Measurements from ENCODE around the gene NET1. TPM values are rescaled to one million over a fixed set of nuclear protein-coding genes. Genes with fewer than 3 reads are reported as not detected.

Gene NET1
- total RNA-seq, 1 donor from 2014 or later, result 14.3 TPM

- DNase-seq (ENCODE audit: low read depth in 2 of 2), result no peak
Observed at GRCh38 chr10:5480162-5480941, 68.0 kb downstream of the NET1 start.

- no peak for DNase-seq (ENCODE audit: low read depth in 2 of 2)
Observed at GRCh38 chr10:5481121-5481520, 68.8 kb downstream of the NET1 start.

GRCh38 chr10:5482016-5482415 lies 69.7 kb downstream of the NET1 start:
- no peak for DNase-seq (ENCODE audit: low read depth in 2 of 2)

- no peak for DNase-seq (ENCODE audit: low read depth in 2 of 2)
Observed at GRCh38 chr10:5484205-5484604, 71.8 kb downstream of the NET1 start.

DNA sequence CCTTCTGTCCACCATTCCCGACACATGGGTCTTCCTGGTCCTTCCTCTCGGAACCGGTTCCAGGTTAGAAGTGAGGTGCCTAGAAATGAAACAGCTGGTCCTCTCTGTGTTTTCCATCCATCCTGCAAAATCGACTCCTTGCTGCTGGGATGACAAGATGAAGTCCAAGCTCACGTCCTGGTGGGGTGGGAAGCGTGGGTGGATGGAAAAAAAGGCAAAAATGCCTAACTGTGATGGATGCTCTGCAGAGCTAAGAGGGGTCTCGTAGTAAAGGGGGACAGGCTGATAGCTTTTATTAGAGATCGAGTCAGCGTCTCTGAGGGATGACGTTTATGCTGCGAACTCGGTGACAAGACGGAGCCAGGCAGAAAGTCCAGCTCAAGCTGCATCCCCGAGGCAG lies 72.9 kb downstream of the NET1 start:
- DNase-seq (ENCODE audit: low read depth in 2 of 2), result no peak

- no peak for DNase-seq (ENCODE audit: low read depth in 2 of 2)
Observed at GRCh38 chr10:5485948-5486852, 73.8 kb downstream of the NET1 start.

- no peak for DNase-seq (ENCODE audit: low read depth in 2 of 2)
Observed at GRCh38 chr10:5486853-5487235, 74.5 kb downstream of the NET1 start.

DNA sequence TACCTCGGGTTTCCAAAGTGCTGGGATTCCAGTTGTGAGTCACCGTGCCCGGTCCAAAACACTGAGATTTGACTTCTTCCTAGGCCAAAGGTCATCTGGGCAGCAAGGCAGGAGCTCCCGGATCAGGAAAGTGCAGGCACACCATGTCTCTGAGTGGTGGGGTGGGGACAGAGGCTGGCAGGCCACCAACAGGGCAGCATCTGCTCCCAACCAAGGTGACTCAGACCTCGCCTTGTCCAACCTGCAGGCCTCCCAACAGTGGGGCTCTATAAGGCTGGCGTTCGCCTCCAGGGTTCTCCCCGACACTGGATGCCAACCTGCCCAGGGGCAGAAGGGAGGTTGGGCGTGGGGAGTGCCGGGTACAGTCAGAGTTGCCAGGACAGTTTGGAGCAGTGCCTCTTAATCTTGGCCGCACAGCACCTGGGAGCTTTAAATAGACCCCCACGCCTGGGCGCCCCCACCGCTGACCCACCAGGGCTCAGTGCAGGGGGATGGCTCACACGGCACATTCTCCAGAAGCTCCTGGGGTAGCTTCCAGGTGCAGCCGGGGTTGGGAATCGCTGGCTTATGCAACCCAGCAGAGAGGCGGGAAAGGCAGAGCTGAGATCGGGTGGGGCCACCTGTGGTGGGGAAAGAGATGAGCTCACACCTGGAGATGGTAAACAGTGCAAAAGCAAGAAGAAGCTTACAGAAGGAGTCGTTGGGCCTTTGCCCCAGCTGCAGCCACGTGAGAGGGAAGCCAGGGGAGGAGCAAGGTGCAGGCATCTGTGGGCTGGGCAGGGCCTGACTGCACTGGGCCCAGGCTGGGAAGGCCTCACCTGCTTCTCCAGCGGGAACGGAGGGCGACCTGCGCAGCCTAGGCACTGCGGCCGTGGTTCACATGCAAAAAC lies 76.2 kb downstream of the NET1 start:
- no peak for DNase-seq (ENCODE audit: low read depth in 2 of 2)

DNA sequence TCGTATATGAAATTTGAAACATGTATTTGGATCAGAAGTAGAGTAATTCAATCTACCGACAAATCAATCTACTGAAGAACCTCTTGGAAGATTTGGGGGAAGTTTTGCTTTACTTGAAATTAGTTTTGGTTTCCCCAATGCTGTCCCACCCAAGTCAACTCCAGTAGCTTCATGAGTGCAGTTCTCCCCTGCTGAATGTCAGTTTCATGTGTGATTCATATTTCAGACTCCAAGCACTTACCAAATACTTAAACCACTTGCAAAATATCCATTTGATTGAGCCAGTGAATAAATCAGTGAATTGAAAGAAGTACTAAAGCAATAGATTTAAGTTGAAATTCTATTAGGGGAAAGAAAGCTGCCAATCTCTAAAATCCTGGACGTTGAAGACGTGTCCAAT lies 77.7 kb downstream of the NET1 start:
- no peak for DNase-seq (ENCODE audit: low read depth in 2 of 2)

DNA sequence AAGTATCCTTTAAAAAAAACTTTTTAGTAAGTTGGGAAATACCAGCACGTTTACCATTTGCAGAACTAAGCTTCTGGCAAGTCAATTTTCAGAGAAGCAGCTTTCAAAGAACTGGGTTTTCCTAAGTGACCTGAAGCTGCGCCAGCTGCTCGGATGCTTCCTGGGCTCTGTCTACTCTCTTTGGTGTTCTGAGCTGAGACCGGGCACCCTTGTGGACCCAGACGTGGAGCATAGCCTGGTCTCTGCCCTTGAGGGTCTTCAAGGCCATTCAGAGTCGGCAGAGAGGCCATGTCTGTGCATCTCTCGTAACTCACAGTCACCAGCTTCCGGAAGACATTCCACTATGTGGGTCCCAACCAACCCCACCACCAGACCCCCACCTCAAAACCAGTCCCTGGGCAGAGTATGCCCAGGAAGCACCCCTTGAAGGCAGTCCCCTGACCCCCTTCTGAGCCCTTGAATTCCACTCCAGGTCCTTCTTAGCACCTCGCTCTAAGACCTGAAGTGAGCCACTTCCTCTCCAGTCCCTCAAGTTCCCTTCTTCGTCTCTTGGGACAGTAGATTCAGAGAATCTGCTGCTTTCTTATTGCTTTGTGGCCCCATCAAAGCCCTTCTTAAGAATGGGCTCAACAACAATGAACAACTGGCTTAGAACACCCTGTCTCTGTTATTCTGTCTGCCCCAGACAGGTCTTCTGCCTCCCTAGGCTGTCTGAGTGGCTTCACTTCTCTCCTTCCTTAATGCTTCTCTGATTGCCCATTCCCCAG lies 78.5 kb downstream of the NET1 start:
- DNase-seq (ENCODE audit: low read depth in 2 of 2), result no peak

DNA sequence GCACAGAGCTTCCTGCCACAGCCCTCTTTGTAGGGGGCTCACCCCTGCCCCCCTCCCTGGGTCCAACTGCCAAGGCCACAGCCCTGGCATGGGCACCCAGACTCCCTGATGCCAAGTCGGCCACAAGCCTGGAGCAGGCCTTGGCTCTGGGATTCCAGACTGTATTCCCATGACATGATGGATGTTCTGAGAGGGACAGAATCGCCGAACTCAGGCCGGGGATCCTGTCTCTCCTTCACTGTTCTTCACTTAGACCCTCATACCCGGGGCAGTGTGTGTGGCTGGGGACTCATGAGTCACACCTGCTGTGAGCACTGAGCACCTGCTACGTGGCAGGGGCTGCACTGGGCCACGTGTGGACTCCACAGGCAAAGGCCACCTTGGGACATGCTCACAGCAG lies 79.1 kb downstream of the NET1 start:
- DNase-seq (ENCODE audit: low read depth in 2 of 2), result no peak

GRCh38 chr10:5492322-5492855 lies 80.0 kb downstream of the NET1 start:
- DNase-seq (ENCODE audit: low read depth in 2 of 2), result no peak

- no peak for DNase-seq (ENCODE audit: low read depth in 2 of 2)
Observed at GRCh38 chr10:5492929-5493576, 80.7 kb downstream of the NET1 start.

DNA sequence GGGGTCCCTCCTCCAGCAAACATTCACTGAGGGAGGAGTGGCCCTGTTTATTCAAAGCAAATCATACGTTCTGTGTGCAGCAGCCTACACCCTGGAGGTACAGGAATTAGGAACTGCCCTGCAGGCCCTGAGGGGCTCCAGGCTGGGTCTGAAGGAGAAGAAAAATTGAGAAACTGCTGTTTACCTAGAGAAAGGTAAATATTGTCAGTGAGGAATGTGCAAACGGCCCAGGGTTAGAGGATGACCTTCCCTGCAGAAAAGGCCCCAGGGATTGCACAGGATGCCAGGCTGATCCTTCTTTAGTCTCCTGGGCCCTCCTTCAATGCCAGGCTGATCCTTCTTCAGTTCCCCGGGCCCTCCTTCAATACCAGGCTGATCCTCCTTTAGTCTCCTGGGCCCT lies 81.3 kb downstream of the NET1 start:
- DNase-seq (ENCODE audit: low read depth in 2 of 2), result no peak

GRCh38 chr10:5494611-5495010 lies 82.3 kb downstream of the NET1 start:
- no peak for DNase-seq (ENCODE audit: low read depth in 2 of 2)

GRCh38 chr10:5496261-5497250 lies 84.2 kb downstream of the NET1 start:
- no peak for DNase-seq (ENCODE audit: low read depth in 2 of 2)

DNA sequence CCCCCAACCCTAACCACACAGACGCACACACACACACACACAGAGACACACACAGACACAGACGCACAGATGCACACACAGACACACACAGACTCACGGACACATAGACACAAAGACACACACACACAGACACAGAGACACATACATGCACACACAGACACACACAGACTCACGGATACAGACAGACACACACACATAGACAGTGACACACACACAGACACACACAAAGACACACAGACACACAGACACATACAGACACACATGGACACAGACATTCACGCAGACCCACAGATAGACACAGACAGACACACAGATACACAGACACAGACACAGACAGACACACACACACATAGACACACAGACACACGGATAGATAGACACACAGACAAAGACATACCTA lies 84.9 kb downstream of the NET1 start:
- DNase-seq (ENCODE audit: low read depth in 2 of 2), result no peak

DNA sequence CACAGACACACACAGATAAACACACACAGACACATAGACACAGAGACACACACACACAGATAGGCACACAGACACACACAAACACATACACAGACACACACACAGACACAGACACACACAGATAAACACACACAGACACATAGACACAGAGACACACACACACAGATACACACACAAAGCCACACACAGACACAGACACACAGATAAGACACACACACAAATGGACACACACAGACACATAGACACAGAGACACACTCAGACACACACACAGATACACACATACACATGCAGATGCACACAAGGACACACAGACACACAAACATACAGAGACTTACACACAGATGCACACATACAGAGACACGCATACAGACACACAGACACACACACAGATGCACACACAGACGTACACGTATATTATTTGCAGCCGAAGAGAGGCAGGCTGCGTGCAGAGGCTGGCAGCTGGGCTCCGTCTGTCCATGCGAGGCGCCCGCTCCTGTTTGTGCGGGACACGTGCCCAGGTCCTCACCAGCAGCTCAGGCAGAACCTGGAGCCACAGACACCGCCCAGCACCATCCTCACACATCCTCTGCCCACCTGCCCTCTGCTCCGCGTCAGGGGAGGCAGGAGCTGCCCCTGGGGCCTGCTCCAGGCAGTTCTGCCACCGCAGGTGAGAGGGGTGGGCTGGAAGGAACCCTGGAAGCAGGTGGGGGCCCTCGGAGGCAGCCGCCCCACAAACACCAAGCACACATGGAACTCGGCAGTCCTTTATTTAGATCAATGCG lies 85.8 kb downstream of the NET1 start:
- no peak for DNase-seq (ENCODE audit: low read depth in 2 of 2)

Data from lung microvascular endothelial cell (primary cell).